Coronary artery (tissue), 2 donors: Measurements from ENCODE around the gene ABCA6.

ENCODE experiments used
- DNase-seq: peaks from one replicate; pipeline ENCODE4 v3.0.0-alpha.2; 2017; ENCODE audit warnings: low spot score
- H3K27ac ChIP-seq, 2 donors: fragments of 200-600 bp; sonication (generic); one replicate each; pipeline ENCODE4 v1.5.1; 2016 to 2019
- H3K4me3 ChIP-seq: fragments of 200-600 bp; sonication (generic); 2 replicates; pipeline ENCODE4 v1.5.1; 2016; ENCODE audit warnings: mild to moderate bottlenecking, moderate library complexity
- TF ChIP-seq, protein P1 (sequence below): fragments of 200-600 bp; sonication (generic); IDR thresholded peaks from one replicate; pipeline ENCODE4 v1.5.1; 2019; ENCODE audit warnings: antibody characterized with exemption

Gene ABCA6

GRCh38 chr17:69159418-69159817 is 17.7 kb upstream of the ABCA6 start:
- H3K27ac ChIP-seq, result no peak overlapping the region
- TF ChIP-seq, protein P1, sequence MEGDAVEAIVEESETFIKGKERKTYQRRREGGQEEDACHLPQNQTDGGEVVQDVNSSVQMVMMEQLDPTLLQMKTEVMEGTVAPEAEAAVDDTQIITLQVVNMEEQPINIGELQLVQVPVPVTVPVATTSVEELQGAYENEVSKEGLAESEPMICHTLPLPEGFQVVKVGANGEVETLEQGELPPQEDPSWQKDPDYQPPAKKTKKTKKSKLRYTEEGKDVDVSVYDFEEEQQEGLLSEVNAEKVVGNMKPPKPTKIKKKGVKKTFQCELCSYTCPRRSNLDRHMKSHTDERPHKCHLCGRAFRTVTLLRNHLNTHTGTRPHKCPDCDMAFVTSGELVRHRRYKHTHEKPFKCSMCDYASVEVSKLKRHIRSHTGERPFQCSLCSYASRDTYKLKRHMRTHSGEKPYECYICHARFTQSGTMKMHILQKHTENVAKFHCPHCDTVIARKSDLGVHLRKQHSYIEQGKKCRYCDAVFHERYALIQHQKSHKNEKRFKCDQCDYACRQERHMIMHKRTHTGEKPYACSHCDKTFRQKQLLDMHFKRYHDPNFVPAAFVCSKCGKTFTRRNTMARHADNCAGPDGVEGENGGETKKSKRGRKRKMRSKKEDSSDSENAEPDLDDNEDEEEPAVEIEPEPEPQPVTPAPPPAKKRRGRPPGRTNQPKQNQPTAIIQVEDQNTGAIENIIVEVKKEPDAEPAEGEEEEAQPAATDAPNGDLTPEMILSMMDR, result no peak

DNA sequence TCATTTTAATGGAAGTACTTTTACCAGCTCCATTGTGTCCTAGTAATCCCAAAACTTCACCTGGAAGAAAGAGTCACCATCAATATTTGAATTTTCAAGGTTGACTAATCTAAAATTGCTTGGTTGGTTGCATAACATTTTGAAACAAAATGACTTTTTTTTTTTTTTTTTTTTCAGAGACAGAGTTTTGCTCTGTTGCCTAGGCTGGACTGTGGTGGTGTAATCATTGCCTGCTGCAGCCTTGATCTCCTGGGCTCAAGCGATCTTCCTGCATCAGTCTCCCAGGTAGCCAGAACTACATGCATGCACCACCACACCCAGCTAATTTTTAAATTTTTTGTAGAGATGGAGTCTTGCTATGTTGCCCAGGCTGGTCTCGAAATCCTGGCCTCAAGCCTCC is 12.6 kb upstream of the ABCA6 start:
- TF ChIP-seq, protein P1, result no peak
- DNase-seq, result no peak
- no peak overlapping the region for H3K27ac ChIP-seq
- no peak overlapping the region for H3K4me3 ChIP-seq

More at GRCh38 chr17:69159418-69159817, 17.7 kb upstream of the ABCA6 start:
- no peak for DNase-seq
- H3K4me3 ChIP-seq, result no peak overlapping the region

DNA sequence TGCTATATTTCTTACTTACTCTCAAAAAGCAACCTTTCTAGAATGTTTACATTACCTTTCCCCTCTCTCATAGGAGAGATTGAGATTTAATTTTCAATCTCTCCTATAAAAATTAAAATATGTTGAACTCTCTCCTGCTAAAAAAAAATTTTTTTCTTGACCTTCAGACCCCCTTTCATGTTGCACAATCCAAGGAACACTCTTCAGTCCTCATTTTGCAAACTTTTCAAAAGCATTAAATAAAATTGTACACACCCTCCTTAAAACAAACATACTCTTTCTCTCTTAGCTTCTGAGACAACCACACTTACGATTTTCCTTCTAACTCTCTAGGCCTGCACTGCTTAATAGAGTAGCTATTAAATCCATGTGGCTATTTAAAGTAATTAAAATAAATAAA is 8.6 kb upstream of the ABCA6 start:
- TF ChIP-seq, protein P1, result no peak
- Histone ChIP-seq H3K27ac (no peak overlapping the region), H3K4me3 (no peak overlapping the region)
- DNase-seq, result no peak

DNA sequence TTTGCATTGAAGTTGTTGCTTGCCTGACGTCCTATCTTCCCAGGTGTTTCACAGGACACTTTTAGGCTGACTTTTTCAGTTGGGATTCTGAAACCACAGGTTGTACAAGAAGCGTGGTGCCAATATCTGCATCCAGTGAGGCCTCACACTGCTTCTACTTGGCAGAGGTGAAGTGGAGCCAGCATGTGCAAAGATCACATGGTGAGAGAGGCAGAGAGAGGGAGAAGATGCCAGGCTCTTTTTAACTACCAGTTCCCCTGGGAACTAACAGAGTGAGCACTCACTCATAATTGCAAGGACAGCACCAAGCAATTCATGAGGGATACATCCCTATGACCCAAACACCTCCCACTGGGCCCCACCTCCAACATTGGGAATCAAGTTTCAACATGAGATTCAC is 5.8 kb upstream of the ABCA6 start:
- TF ChIP-seq, protein P1, result no peak
- Histone ChIP-seq H3K4me3 (no peak overlapping the region), H3K27ac (no peak overlapping the region)
- DNase-seq, result no peak

GRCh38 chr17:69144331-69145255 is 2.9 kb upstream of the ABCA6 start:
- TF ChIP-seq, protein P1, result no peak
- DNase-seq, result no peak
- H3K4me3 ChIP-seq, result no peak overlapping the region
- H3K27ac ChIP-seq, result no peak overlapping the region

GRCh38 chr17:69143683-69144231 is 2.1 kb upstream of the ABCA6 start:
- Histone ChIP-seq H3K27ac (peak overlapping the region in 1 of 2 donors; percentile 56), H3K4me3 (no peak overlapping the region)
- TF ChIP-seq, protein P1, result no peak
- DNase-seq, result no peak

- H3K27ac ChIP-seq, result peak overlapping the region in 1 of 2 donors; percentile 56
- DNase-seq, result no peak
- TF ChIP-seq, protein P1, result no peak
- no peak overlapping the region for H3K4me3 ChIP-seq
These were observed 1.5 kb upstream of the ABCA6 start for GRCh38 chr17:69143151-69143550.
